Naive thymus-derived CD4-positive, alpha-beta T cell (primary cell): ENCODE data around the gene HYOU1. TPM values are rescaled to one million over a fixed set of nuclear protein-coding genes. Genes with fewer than 3 reads are reported as not detected.

Source experiments
- ATAC-seq: fragments of 150-1000 bp; cut with Tn5 transposase; 2 replicates; pipeline ENCODE4 v1.10.0; 2021; ENCODE audit warnings: mild to moderate bottlenecking, moderate library complexity
- CTCF ChIA-PET: fragments of 350-600 bp; sonication (Branson Sonifier 250); formaldehyde crosslinking; loops from one replicate; lab custom pipeline; 2021; ENCODE audit warnings: antibody characterized with exemption; lab: Charles Lee
- POLR2A ChIA-PET: fragments of 350-600 bp; sonication (Branson Sonifier 250); formaldehyde crosslinking; loops from one replicate; lab custom pipeline; 2021; ENCODE audit warnings: antibody characterized with exemption, inconsistent platforms; lab: Charles Lee
- DNase-seq, 9 donors: peaks; one replicate each; pipeline versions ENCODE4 v3.0.0 to v3.0.0-alpha.2; 2020 to 2022; ENCODE audit warnings: mixed read lengths in 1 of 9
- H3K27ac ChIP-seq: one replicate; pipeline ENCODE4 v1.7.0; 2013; ENCODE audit warnings: mild to moderate bottlenecking, low read depth, low read length, moderate library complexity
- H3K27me3 ChIP-seq, 2 donors: one replicate each; pipeline ENCODE4 v1.7.0; 2013; ENCODE audit warnings: low read length in 2 of 2, mild to moderate bottlenecking in 2 of 2, moderate library complexity in 2 of 2; ENCODE audit not compliant: control insufficient read depth in 2 of 2, insufficient read depth in 2 of 2
- H3K36me3 ChIP-seq, 3 experiments: 1 replicate in 2 of 3; 2 replicates in 1 of 3; pipeline ENCODE4 v1.7.0; 2013; ENCODE audit warnings: low read length in 3 of 3, mild to moderate bottlenecking in 3 of 3, moderate library complexity in 1 of 3; ENCODE audit not compliant: insufficient read depth in 3 of 3, control insufficient read depth in 2 of 3
- H3K4me1 ChIP-seq, 2 donors: one replicate each; pipeline ENCODE4 v1.7.0; 2013; ENCODE audit warnings: low read length in 2 of 2, mild to moderate bottlenecking in 2 of 2, moderate library complexity in 1 of 2; ENCODE audit not compliant: control insufficient read depth in 2 of 2, insufficient read depth in 2 of 2
- H3K4me3 ChIP-seq: 2 replicates; pipeline ENCODE4 v1.7.0; 2013; ENCODE audit warnings: mild to moderate bottlenecking, low read length
- H3K9me3 ChIP-seq, 3 experiments: 1 replicate in 2 of 3; 2 replicates in 1 of 3; pipeline ENCODE4 v1.7.0; 2013; ENCODE audit warnings: low read length in 3 of 3; ENCODE audit not compliant: control insufficient read depth in 2 of 3
- H3K27ac Mint-ChIP-seq, 9 donors: one replicate each; pipeline ENCODE4 v1.8.0; 2020 to 2022; ENCODE audit warnings: mixed read lengths in 9 of 9, mild to moderate bottlenecking in 8 of 9, moderate library complexity in 5 of 9, inconsistent platforms in 2 of 9
- H3K27me3 Mint-ChIP-seq, 5 donors: one replicate each; pipeline ENCODE4 v1.8.0; 2021 to 2022; ENCODE audit warnings: mixed read lengths in 5 of 5, mild to moderate bottlenecking in 1 of 5
- H3K36me3 Mint-ChIP-seq, 5 donors: one replicate each; pipeline ENCODE4 v1.8.0; 2020 to 2022; ENCODE audit warnings: mixed read lengths in 5 of 5, mild to moderate bottlenecking in 3 of 5, inconsistent platforms in 1 of 5
- H3K4me1 Mint-ChIP-seq, 7 donors: one replicate each; pipeline ENCODE4 v1.8.0; 2020 to 2022; ENCODE audit warnings: mixed read lengths in 7 of 7, mild to moderate bottlenecking in 3 of 7, inconsistent platforms in 1 of 7
- H3K4me3 Mint-ChIP-seq, 10 donors: one replicate each; pipeline ENCODE4 v1.8.0; 2020 to 2022; ENCODE audit warnings: mild to moderate bottlenecking in 10 of 10, mixed read lengths in 10 of 10, moderate library complexity in 6 of 10, inconsistent platforms in 2 of 10
- H3K9me3 Mint-ChIP-seq, 11 donors: one replicate each; pipeline ENCODE4 v1.8.0; 2020 to 2022; ENCODE audit warnings: mixed read lengths in 11 of 11, mild to moderate bottlenecking in 4 of 11, inconsistent platforms in 1 of 11, moderate library complexity in 1 of 11
- intact Hi-C, 2 donors: fragments of 100-400 bp; cut with micrococcal nuclease; formaldehyde crosslinking; loops; one replicate each; pipeline ENCODE4 v1.15.1; 2023
- polyA plus RNA-seq, 2 donors: library from polyadenylated mRNA; unstranded; fragments of 300-500 nt; fragmentation: Illumina TruSeq; gene quantifications; one replicate each; pipeline ENCODE4 v1.2.3, GENCODE V29; 2021
- total RNA-seq, 6 experiments: library from RNA in 5 of 6; stranded (reverse) in 5 of 6; gene quantifications; 1 replicate in 5 of 6; 2 replicates in 1 of 6; pipeline ENCODE4 v1.2.3 and lab custom pipeline; 2021 to 2026

The HYOU1 gene
- total and polyA plus RNA-seq, 7 experiments from 2014 or later = 11.3 to 198 (median 89.9) TPM

- Histone ChIP-seq H3K27ac (no peak overlapping the region), H3K4me3 (no peak overlapping the region), H3K4me1 (peaks cover 8 to 10% of the 10 kb centered on the region in 2 donors), H3K27me3 (no peaks in the 10 kb centered on the region), H3K36me3 (no peaks in the 10 kb centered on the region), H3K9me3 (no peaks in the 10 kb centered on the region)
- no peak for DNase-seq
- ChIA-PET POLR2A (interaction anchor here (2.2 kb wide), 1 partner anchor 12 kb away, joined by 10 read pairs; no protein-coding TSS in a partner anchor), CTCF (interaction anchor here (1.0 kb wide), 1 partner anchor 14 kb away, joined by 4 read pairs; the partner anchor contains the start of gene DPAGT1)
- ATAC-seq = no peak
- Mint-ChIP-seq H3K4me3 (peak overlapping the region in 2 of 10 donors; percentile 37 to 38), H3K9me3 (no peaks in the 10 kb centered on the region), H3K36me3 (peaks cover 0 to 8% (median 0%) of the 10 kb centered on the region in 5 donors), H3K27ac (no peak overlapping the region), H3K27me3 (no peaks in the 10 kb centered on the region), H3K4me1 (peaks cover 7 to 62% (median 23%) of the 10 kb centered on the region in 7 donors)
- intact Hi-C loops = no loop called here
Observed at GRCh38 chr11:119087747-119088241, 30.8 kb upstream of the HYOU1 start.

GRCh38 chr11:119087123-119087522 lies 30.1 kb upstream of the HYOU1 start:
- peak overlapping the region in 5 of 10 donors; percentile 36 to 49 (median 41) for H3K4me3 Mint-ChIP-seq
- Histone ChIP-seq H3K4me3 (no peak overlapping the region), H3K9me3 (no peaks in the 10 kb centered on the region), H3K36me3 (peaks cover 0 to 4% (median 0%) of the 10 kb centered on the region in 3 experiments), H3K4me1 (peaks cover 8 to 9% of the 10 kb centered on the region in 2 donors), H3K27me3 (no peaks in the 10 kb centered on the region), H3K27ac (no peak overlapping the region)
- no peaks in the 10 kb centered on the region for H3K27me3 Mint-ChIP-seq
- H3K27ac Mint-ChIP-seq = peak overlapping the region in 1 of 9 donors; percentile 8
- ChIA-PET CTCF (interaction anchor here (1.3 kb wide), 1 partner anchor 237 kb away, joined by 3 read pairs; no protein-coding TSS in a partner anchor), POLR2A (interaction anchor here (0.7 to 5.1 kb wide), 5 partner anchors 8 to 110 kb away, joined by 3 to 49 read pairs (median 10); partner anchors contain the start of gene VPS11)
- H3K36me3 Mint-ChIP-seq = peaks cover 0 to 6% (median under 1%) of the 10 kb centered on the region in 5 donors
- intact Hi-C loops = no loop called here
- no peaks in the 10 kb centered on the region for H3K9me3 Mint-ChIP-seq
- DNase-seq = no peak
- no peak for ATAC-seq
- H3K4me1 Mint-ChIP-seq = peaks cover 7 to 56% (median 17%) of the 10 kb centered on the region in 7 donors

GRCh38 chr11:119085437-119085847 lies 28.4 kb upstream of the HYOU1 start:
- H3K36me3 ChIP-seq = peaks cover 1 to 21% (median 6%) of the 10 kb centered on the region in 3 experiments
- peaks cover 8 to 9% of the 10 kb centered on the region in 2 donors for H3K4me1 ChIP-seq
- intact Hi-C loops = loop anchor here (1.0 to 2.0 kb wide), 8 partner anchors 10 to 67 kb away; partner anchors contain the start of genes DPAGT1 (in 1 of the 2), HINFP (in 1 of the 2), HYOU1 (in 1 of the 2) and RPS25 (in 1 of the 2)
- H3K27me3 ChIP-seq = no peaks in the 10 kb centered on the region
- ChIA-PET CTCF (interaction anchor here (0.6 to 1.4 kb wide), 5 partner anchors 10 to 253 kb away, joined by 3 to 6 read pairs (median 4); partner anchors contain the start of genes C2CD2L and VPS11), POLR2A (interaction anchor here (0.8 to 5.1 kb wide), 12 partner anchors 9 to 88 kb away, joined by 3 to 49 read pairs (median 8); partner anchors contain the start of genes C2CD2L, CENATAC, DPAGT1 and HINFP)
- Mint-ChIP-seq H3K27ac (peak overlapping the region; percentile 87 to 97 (median 93)), H3K9me3 (peaks cover 0 to 1% (median 0%) of the 10 kb centered on the region in 11 donors), H3K36me3 (peaks cover 3 to 22% (median 9%) of the 10 kb centered on the region in 5 donors), H3K4me3 (peak overlapping the region; percentile 85 to 98 (median 94)), H3K4me1 (peaks cover 7 to 44% (median 17%) of the 10 kb centered on the region in 7 donors), H3K27me3 (no peaks in the 10 kb centered on the region)
- peak overlapping the region; percentile 81 for H3K4me3 ChIP-seq
- no peaks in the 10 kb centered on the region for H3K9me3 ChIP-seq
- peak in 2 of 9 donors; percentile 46 to 52 for DNase-seq
- peak; percentile 1 for ATAC-seq
- H3K27ac ChIP-seq = peak overlapping the region; percentile 81

- Mint-ChIP-seq H3K4me1 (peaks cover 7 to 39% (median 17%) of the 10 kb centered on the region in 7 donors), H3K4me3 (peak within 1 kb of the TSS; percentile 85 to 98 (median 94)), H3K27ac (peak within 1 kb of the TSS; percentile 87 to 97 (median 93)), H3K27me3 (no peaks in the 10 kb centered on the region), H3K9me3 (peaks cover 0 to 1% (median 0%) of the 10 kb centered on the region in 11 donors), H3K36me3 (peaks cover 3 to 21% (median 11%) of the 10 kb centered on the region in 5 donors)
- ChIA-PET POLR2A (interaction anchor here (0.5 to 5.1 kb wide), 17 partner anchors 9 to 128 kb away, joined by 3 to 49 read pairs (median 5); partner anchors contain the start of genes C2CD2L, CENATAC, DPAGT1 and HINFP), CTCF (interaction anchor here (0.6 to 1.4 kb wide), 6 partner anchors 10 to 253 kb away, joined by 3 to 6 read pairs (median 3); partner anchors contain the start of genes C2CD2L and VPS11)
- Histone ChIP-seq H3K4me1 (peaks cover 8 to 9% of the 10 kb centered on the region in 2 donors), H3K4me3 (peak within 1 kb of the TSS; percentile 81), H3K27me3 (no peaks in the 10 kb centered on the region), H3K27ac (peak within 1 kb of the TSS; percentile 81), H3K9me3 (no peaks in the 10 kb centered on the region), H3K36me3 (peaks cover 2 to 25% (median 6%) of the 10 kb centered on the region in 3 experiments)
- peak; percentile 83 to 93 (median 87) for DNase-seq
- ATAC-seq = peak; percentile 97
- intact Hi-C loops = loop anchor here (1.0 to 2.0 kb wide), 9 partner anchors 10 to 66 kb away; partner anchors contain the start of genes HINFP (in 2 of the 2), HYOU1 (in 2 of the 2), SLC37A4 (in 2 of the 2) and VPS11 (in 2 of the 2)
Observed at GRCh38 chr11:119084663-119085436, 27.8 kb upstream of the HYOU1 start, which contains the start of gene HMBS. HMBS (plus strand) TSS chr11:119084881; CDS start chr11:119085034, 153 bp downstream.

GRCh38 chr11:119081682-119082260 lies 24.8 kb upstream of the HYOU1 start:
- Histone ChIP-seq H3K4me3 (no peak overlapping the region), H3K27ac (no peak overlapping the region), H3K36me3 (peaks cover 21 to 56% (median 23%) of the 10 kb centered on the region in 3 experiments), H3K27me3 (no peaks in the 10 kb centered on the region), H3K9me3 (no peaks in the 10 kb centered on the region), H3K4me1 (peaks cover 8 to 9% of the 10 kb centered on the region in 2 donors)
- no peak overlapping the region for H3K4me3 Mint-ChIP-seq
- ChIA-PET CTCF (interaction anchor here (0.7 to 1.0 kb wide), 2 partner anchors 11 to 25 kb away, joined by 3 read pairs; partner anchors contain the start of gene C2CD2L), POLR2A (interaction anchor here (0.5 to 5.1 kb wide), 3 partner anchors 13 to 99 kb away, joined by 3 to 33 read pairs (median 7); partner anchors contain the start of gene VPS11)
- peaks cover 0 to 1% (median 0%) of the 10 kb centered on the region in 11 donors for H3K9me3 Mint-ChIP-seq
- peaks cover 3 to 38% (median 18%) of the 10 kb centered on the region in 5 donors for H3K36me3 Mint-ChIP-seq
- ATAC-seq (no peak), DNase-seq (no peak)
- peaks cover 5 to 17% (median 10%) of the 10 kb centered on the region in 7 donors for H3K4me1 Mint-ChIP-seq
- intact Hi-C loops = no loop called here
- peak overlapping the region in 4 of 9 donors; percentile 26 to 66 (median 40) for H3K27ac Mint-ChIP-seq
- H3K27me3 Mint-ChIP-seq = no peaks in the 10 kb centered on the region
